GM08714 (cell line): ENCODE results near the gene HDAC4.

ENCODE experiments used
- H3K4me3 ChIP-seq: fragments of 200-500 bp; sonication (Bioruptor generic); 2 replicates; pipeline ENCODE4 v1.5.1; 2014; ENCODE audit warnings: mild to moderate bottlenecking, low read length, inconsistent platforms
- ZNF274 ChIP-seq: IDR thresholded peaks from 2 replicates; pipeline ENCODE4 v1.6.1; 2012; ENCODE audit warnings: mild to moderate bottlenecking, low read depth, low read length

HDAC4 gene

GRCh38 chr2:239255218-239255617 lies 145.6 kb downstream of the HDAC4 start:
- no peak overlapping the region for H3K4me3 ChIP-seq
- TF ChIP-seq ZNF274, result no peak

GRCh38 chr2:239253701-239254436 lies 147.0 kb downstream of the HDAC4 start:
- TF ChIP-seq ZNF274, result no peak
- no peak overlapping the region for H3K4me3 ChIP-seq

DNA sequence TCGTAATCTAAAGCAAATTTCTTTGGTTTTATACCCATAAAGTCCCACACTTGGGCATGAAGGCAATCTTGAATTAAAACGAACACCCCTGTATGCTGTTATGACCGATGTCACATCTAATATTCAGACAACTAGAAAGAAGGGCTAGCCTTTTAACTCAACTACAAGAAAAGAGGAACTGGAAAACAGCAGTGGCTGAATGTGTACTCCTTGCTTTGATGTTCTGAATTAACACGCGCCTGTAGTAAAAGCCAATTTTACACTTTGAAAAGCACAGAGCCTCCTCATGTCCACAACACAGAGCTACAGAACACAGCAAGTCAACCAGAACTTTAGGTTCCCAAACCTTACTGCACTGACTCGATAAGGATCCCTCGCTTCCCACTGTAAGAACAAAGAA lies 147.6 kb downstream of the HDAC4 start:
- TF ChIP-seq ZNF274, result no peak
- no peak overlapping the region for H3K4me3 ChIP-seq

GRCh38 chr2:239252801-239253200 lies 148.0 kb downstream of the HDAC4 start:
- no peak for TF ChIP-seq ZNF274
- H3K4me3 ChIP-seq, result no peak overlapping the region

DNA sequence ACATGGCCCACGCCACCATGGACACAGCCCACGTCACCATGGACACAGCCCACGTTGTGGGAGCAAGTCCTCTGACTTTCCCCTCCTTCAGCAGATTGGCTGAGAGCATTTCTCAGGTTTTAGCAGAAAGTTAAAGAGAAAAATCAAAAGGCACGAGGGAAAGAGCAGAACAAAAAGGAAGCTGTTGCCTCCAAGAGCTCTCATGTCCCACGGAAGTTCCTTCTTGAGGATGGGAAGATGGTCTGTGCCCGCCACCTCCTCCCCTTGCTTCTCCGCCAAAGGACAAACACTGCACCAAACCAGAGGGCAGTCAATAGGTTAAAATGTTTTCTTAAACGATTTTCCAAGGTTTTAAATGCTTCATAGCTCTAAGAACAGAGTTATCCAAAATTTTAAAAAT lies 148.4 kb downstream of the HDAC4 start:
- H3K4me3 ChIP-seq, result no peak overlapping the region
- TF ChIP-seq ZNF274, result no peak

GRCh38 chr2:239251971-239252370 lies 148.8 kb downstream of the HDAC4 start:
- no peak overlapping the region for H3K4me3 ChIP-seq
- TF ChIP-seq ZNF274, result no peak

GRCh38 chr2:239250216-239251081 lies 150.4 kb downstream of the HDAC4 start:
- TF ChIP-seq ZNF274, result no peak
- H3K4me3 ChIP-seq, result no peak overlapping the region

- no peak overlapping the region for H3K4me3 ChIP-seq
- no peak for TF ChIP-seq ZNF274
Observed at GRCh38 chr2:239249776-239250175, 151.0 kb downstream of the HDAC4 start.

GRCh38 chr2:239249048-239249447 lies 151.8 kb downstream of the HDAC4 start:
- TF ChIP-seq ZNF274, result no peak

GRCh38 chr2:239247401-239248245 lies 153.2 kb downstream of the HDAC4 start:
- no peak for TF ChIP-seq ZNF274
- H3K4me3 ChIP-seq, result no peak overlapping the region

More at GRCh38 chr2:239249048-239249447, 151.8 kb downstream of the HDAC4 start:
- no peak overlapping the region for H3K4me3 ChIP-seq

DNA sequence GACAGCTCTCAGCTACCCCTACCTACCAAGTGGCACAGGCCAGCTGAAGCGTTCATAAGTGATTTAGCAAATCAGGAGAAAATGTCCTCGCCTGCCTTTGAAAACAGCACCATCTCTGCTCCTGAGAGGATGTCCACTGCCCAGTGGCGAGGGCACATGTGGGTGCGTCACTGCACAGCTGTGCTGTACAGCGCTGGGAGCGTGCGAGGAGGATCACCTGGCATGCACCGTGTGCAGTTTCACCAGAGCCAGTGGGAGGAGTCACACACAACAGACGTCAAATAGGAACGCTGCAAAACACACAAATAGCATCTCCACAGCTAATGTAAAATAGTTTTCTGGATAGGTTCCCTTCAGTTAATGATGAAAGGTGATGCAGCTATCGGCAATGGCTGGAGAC lies 154.1 kb downstream of the HDAC4 start:
- H3K4me3 ChIP-seq, result no peak overlapping the region
- no peak for TF ChIP-seq ZNF274

- H3K4me3 ChIP-seq, result no peak overlapping the region
- no peak for TF ChIP-seq ZNF274
Observed at GRCh38 chr2:239245872-239246721, 154.7 kb downstream of the HDAC4 start.

DNA sequence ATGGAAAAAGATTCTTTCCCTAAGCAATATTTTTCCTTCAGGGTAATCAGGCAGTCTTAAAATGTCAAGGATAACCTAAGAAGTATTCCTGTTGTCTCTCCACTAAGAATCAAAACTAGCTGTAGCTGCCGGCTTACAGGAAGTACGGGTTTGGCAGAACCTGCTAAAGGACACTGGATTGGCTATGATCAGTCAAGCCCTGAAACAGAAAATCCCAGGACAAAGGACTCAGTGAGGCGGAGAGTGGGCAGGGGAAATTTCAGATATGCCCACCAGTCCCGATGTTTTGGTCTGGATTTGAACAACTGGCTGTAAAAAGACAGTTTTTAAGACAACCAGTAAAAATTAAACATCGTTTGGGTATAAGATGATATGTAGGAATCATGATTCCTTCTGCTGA lies 155.7 kb downstream of the HDAC4 start:
- H3K4me3 ChIP-seq, result no peak overlapping the region
- no peak for TF ChIP-seq ZNF274
